A673 (cell line): ENCODE results near the gene SVIL.

Experiments
- EZH2 ChIP-seq: fragments of 200-600 bp; sonication (generic); IDR thresholded peaks from 2 replicates; pipeline ENCODE4 v1.6.1; 2017; ENCODE audit warnings: borderline replicate concordance, low read depth, mild to moderate bottlenecking, mixed read lengths, antibody characterized with exemption, low read length; ENCODE audit not compliant: poor library complexity, severe bottlenecking
- TF ChIP-seq, protein P1 (sequence below): fragments of 300-800, 200-600 bp; sonication (generic); conservative IDR thresholded peaks from 2 replicates; pipeline ENCODE4 v1.5.1; 2017; ENCODE audit warnings: low read depth, mild to moderate bottlenecking, antibody characterized with exemption, low read length, moderate library complexity, mixed read lengths

DNA sequence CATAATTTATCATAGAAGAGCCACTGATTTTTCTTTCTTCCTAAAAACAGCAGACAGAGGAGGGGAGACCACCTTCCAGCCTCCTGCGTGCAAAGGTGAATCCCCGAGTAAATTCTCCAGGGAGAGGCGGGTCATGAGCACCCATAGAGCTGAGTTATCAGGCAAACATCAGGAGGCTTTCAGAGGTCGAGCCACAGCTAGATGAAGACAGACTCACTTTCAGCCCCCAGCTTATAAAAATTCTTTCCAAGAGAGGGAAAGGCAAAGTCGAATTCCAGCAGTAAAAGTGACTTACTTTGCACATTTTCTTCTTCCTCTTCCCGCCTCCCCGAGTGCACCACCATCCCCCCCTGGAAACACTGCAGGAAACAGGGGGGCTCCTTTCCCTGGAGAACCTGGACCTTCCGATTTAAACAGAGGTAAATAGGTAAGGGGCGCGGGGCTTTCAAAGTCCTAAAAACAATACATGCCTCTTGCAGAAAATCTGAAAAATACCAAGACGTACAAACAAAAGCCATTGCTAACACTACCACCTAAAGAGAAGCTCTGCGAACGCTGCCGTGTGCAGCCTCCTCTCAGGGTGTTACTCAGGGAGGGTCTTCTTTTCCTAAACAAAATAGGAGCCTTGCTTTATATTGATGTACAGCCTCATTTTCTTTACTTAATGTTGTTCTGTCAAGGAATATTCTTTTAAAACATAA, 163.8 kb downstream of the SVIL start:
- TF ChIP-seq, protein P1, sequence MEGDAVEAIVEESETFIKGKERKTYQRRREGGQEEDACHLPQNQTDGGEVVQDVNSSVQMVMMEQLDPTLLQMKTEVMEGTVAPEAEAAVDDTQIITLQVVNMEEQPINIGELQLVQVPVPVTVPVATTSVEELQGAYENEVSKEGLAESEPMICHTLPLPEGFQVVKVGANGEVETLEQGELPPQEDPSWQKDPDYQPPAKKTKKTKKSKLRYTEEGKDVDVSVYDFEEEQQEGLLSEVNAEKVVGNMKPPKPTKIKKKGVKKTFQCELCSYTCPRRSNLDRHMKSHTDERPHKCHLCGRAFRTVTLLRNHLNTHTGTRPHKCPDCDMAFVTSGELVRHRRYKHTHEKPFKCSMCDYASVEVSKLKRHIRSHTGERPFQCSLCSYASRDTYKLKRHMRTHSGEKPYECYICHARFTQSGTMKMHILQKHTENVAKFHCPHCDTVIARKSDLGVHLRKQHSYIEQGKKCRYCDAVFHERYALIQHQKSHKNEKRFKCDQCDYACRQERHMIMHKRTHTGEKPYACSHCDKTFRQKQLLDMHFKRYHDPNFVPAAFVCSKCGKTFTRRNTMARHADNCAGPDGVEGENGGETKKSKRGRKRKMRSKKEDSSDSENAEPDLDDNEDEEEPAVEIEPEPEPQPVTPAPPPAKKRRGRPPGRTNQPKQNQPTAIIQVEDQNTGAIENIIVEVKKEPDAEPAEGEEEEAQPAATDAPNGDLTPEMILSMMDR, result no peak
- no peak for TF ChIP-seq EZH2
